ENCODE data around the gene C3orf20. TPM values are rescaled to one million over a fixed set of nuclear protein-coding genes. Genes with fewer than 3 reads are reported as not detected.

Gene C3orf20
- total RNA-seq, 1 experiment from 2014 or later, result not detected

GRCh38 chr3:14771593-14772497 is 96.9 kb downstream of the C3orf20 start:
- Histone ChIP-seq H3K9me2 (replicated peaks; ENCODE audit: insufficient read depth, low read length) (no peaks in the 10 kb centered on the region), H3K4me2 (ENCODE audit: low read depth, low read length, poor library complexity, severe bottlenecking) (no peak overlapping the region), H3K27ac (ENCODE audit: low read length) (no peak overlapping the region), H3K9ac (ENCODE audit: low read length) (no peak overlapping the region), H2AFZ (ENCODE audit: low read length) (no peak overlapping the region), H3K36me3 (ENCODE audit: insufficient read depth, low read length) (no peaks in the 10 kb centered on the region), H3K4me1 (ENCODE audit: low read length) (no peaks in the 10 kb centered on the region), H4K20me1 (ENCODE audit: insufficient read depth, low read depth, low read length) (no peaks in the 10 kb centered on the region), H3K27me3 (ENCODE audit: low read length) (no peaks in the 10 kb centered on the region), H3K79me2 (ENCODE audit: low read length) (no peaks in the 10 kb centered on the region), H3K9me3 (ENCODE audit: low read length) (no peaks in the 10 kb centered on the region), H3K4me3 (ENCODE audit: low read length) (no peak overlapping the region)
- DNase-seq, result no peak

GRCh38 chr3:14772533-14773138 is 97.7 kb downstream of the C3orf20 start:
- H3K27me3 ChIP-seq (ENCODE audit: low read length), result no peaks in the 10 kb centered on the region
- no peaks in the 10 kb centered on the region for H3K79me2 ChIP-seq (ENCODE audit: low read length)
- H4K20me1 ChIP-seq (ENCODE audit: insufficient read depth, low read depth, low read length), result no peaks in the 10 kb centered on the region
- no peaks in the 10 kb centered on the region for H3K4me1 ChIP-seq (ENCODE audit: low read length)
- H3K9me3 ChIP-seq (ENCODE audit: low read length), result no peaks in the 10 kb centered on the region
- no peak overlapping the region for H2AFZ ChIP-seq (ENCODE audit: low read length)
- no peaks in the 10 kb centered on the region for H3K36me3 ChIP-seq (ENCODE audit: insufficient read depth, low read length)
- H3K4me2 ChIP-seq (ENCODE audit: low read depth, low read length, poor library complexity, severe bottlenecking), result no peak overlapping the region
- DNase-seq, result no peak
- H3K9ac ChIP-seq (ENCODE audit: low read length), result no peak overlapping the region
- H3K4me3 ChIP-seq (ENCODE audit: low read length), result no peak overlapping the region
- no peaks in the 10 kb centered on the region for H3K9me2 ChIP-seq (replicated peaks; ENCODE audit: insufficient read depth, low read length)
- no peak overlapping the region for H3K27ac ChIP-seq (ENCODE audit: low read length)

- Histone ChIP-seq H3K36me3 (ENCODE audit: insufficient read depth, low read length) (no peaks in the 10 kb centered on the region), H4K20me1 (ENCODE audit: insufficient read depth, low read depth, low read length) (no peaks in the 10 kb centered on the region), H3K27ac (ENCODE audit: low read length) (no peak overlapping the region), H3K4me3 (ENCODE audit: low read length) (no peak overlapping the region), H3K9me2 (replicated peaks; ENCODE audit: insufficient read depth, low read length) (no peaks in the 10 kb centered on the region), H3K4me2 (ENCODE audit: low read depth, low read length, poor library complexity, severe bottlenecking) (no peak overlapping the region), H3K9me3 (ENCODE audit: low read length) (no peaks in the 10 kb centered on the region), H2AFZ (ENCODE audit: low read length) (no peak overlapping the region), H3K9ac (ENCODE audit: low read length) (no peak overlapping the region), H3K27me3 (ENCODE audit: low read length) (no peaks in the 10 kb centered on the region), H3K4me1 (ENCODE audit: low read length) (no peaks in the 10 kb centered on the region), H3K79me2 (ENCODE audit: low read length) (no peaks in the 10 kb centered on the region)
- DNase-seq, result no peak
Measured at GRCh38 chr3:14773281-14773680, 98.3 kb downstream of the C3orf20 start.

GRCh38 chr3:14773691-14774128 is 98.8 kb downstream of the C3orf20 start:
- H2AFZ ChIP-seq (ENCODE audit: low read length), result no peak overlapping the region
- DNase-seq, result no peak
- H3K79me2 ChIP-seq (ENCODE audit: low read length), result no peaks in the 10 kb centered on the region

GRCh38 chr3:14774431-14774830 is 99.5 kb downstream of the C3orf20 start:
- Histone ChIP-seq H3K9me3 (ENCODE audit: low read length) (no peaks in the 10 kb centered on the region), H2AFZ (ENCODE audit: low read length) (no peak overlapping the region), H4K20me1 (ENCODE audit: insufficient read depth, low read depth, low read length) (no peaks in the 10 kb centered on the region), H3K9me2 (replicated peaks; ENCODE audit: insufficient read depth, low read length) (no peaks in the 10 kb centered on the region), H3K27me3 (ENCODE audit: low read length) (no peaks in the 10 kb centered on the region), H3K27ac (ENCODE audit: low read length) (no peak overlapping the region), H3K4me2 (ENCODE audit: low read depth, low read length, poor library complexity, severe bottlenecking) (no peak overlapping the region), H3K36me3 (ENCODE audit: insufficient read depth, low read length) (no peaks in the 10 kb centered on the region), H3K4me3 (ENCODE audit: low read length) (no peak overlapping the region), H3K79me2 (ENCODE audit: low read length) (no peaks in the 10 kb centered on the region), H3K4me1 (ENCODE audit: low read length) (no peaks in the 10 kb centered on the region), H3K9ac (ENCODE audit: low read length) (no peak overlapping the region)
- DNase-seq, result no peak

More at GRCh38 chr3:14773691-14774128, 98.8 kb downstream of the C3orf20 start:
- Histone ChIP-seq H3K36me3 (ENCODE audit: insufficient read depth, low read length) (no peaks in the 10 kb centered on the region), H3K9me3 (ENCODE audit: low read length) (no peaks in the 10 kb centered on the region), H3K4me3 (ENCODE audit: low read length) (no peak overlapping the region), H3K27me3 (ENCODE audit: low read length) (no peaks in the 10 kb centered on the region), H3K4me1 (ENCODE audit: low read length) (no peaks in the 10 kb centered on the region), H3K27ac (ENCODE audit: low read length) (no peak overlapping the region), H4K20me1 (ENCODE audit: insufficient read depth, low read depth, low read length) (no peaks in the 10 kb centered on the region), H3K9ac (ENCODE audit: low read length) (no peak overlapping the region), H3K9me2 (replicated peaks; ENCODE audit: insufficient read depth, low read length) (no peaks in the 10 kb centered on the region), H3K4me2 (ENCODE audit: low read depth, low read length, poor library complexity, severe bottlenecking) (no peak overlapping the region)

GRCh38 chr3:14775011-14775410 is 100.1 kb downstream of the C3orf20 start:
- H2AFZ ChIP-seq (ENCODE audit: low read length), result no peak overlapping the region
- H3K4me3 ChIP-seq (ENCODE audit: low read length), result no peak overlapping the region
- H3K27me3 ChIP-seq (ENCODE audit: low read length), result no peaks in the 10 kb centered on the region
- no peaks in the 10 kb centered on the region for H3K36me3 ChIP-seq (ENCODE audit: insufficient read depth, low read length)
- no peak overlapping the region for H3K27ac ChIP-seq (ENCODE audit: low read length)
- no peaks in the 10 kb centered on the region for H3K4me1 ChIP-seq (ENCODE audit: low read length)
- no peaks in the 10 kb centered on the region for H3K79me2 ChIP-seq (ENCODE audit: low read length)
- no peaks in the 10 kb centered on the region for H3K9me2 ChIP-seq (replicated peaks; ENCODE audit: insufficient read depth, low read length)
- no peak overlapping the region for H3K4me2 ChIP-seq (ENCODE audit: low read depth, low read length, poor library complexity, severe bottlenecking)
- no peaks in the 10 kb centered on the region for H3K9me3 ChIP-seq (ENCODE audit: low read length)
- no peaks in the 10 kb centered on the region for H4K20me1 ChIP-seq (ENCODE audit: insufficient read depth, low read depth, low read length)
- DNase-seq, result no peak
- no peak overlapping the region for H3K9ac ChIP-seq (ENCODE audit: low read length)

GRCh38 chr3:14775563-14775962 is 100.6 kb downstream of the C3orf20 start:
- Histone ChIP-seq H3K4me1 (ENCODE audit: low read length) (no peaks in the 10 kb centered on the region), H3K79me2 (ENCODE audit: low read length) (no peaks in the 10 kb centered on the region), H3K4me3 (ENCODE audit: low read length) (no peak overlapping the region), H3K4me2 (ENCODE audit: low read depth, low read length, poor library complexity, severe bottlenecking) (no peak overlapping the region), H3K27ac (ENCODE audit: low read length) (no peak overlapping the region), H4K20me1 (ENCODE audit: insufficient read depth, low read depth, low read length) (no peaks in the 10 kb centered on the region), H3K27me3 (ENCODE audit: low read length) (no peaks in the 10 kb centered on the region), H3K9me2 (replicated peaks; ENCODE audit: insufficient read depth, low read length) (no peaks in the 10 kb centered on the region), H2AFZ (ENCODE audit: low read length) (no peak overlapping the region), H3K9me3 (ENCODE audit: low read length) (no peaks in the 10 kb centered on the region), H3K36me3 (ENCODE audit: insufficient read depth, low read length) (no peaks in the 10 kb centered on the region), H3K9ac (ENCODE audit: low read length) (no peak overlapping the region)
- DNase-seq, result no peak

GRCh38 chr3:14779069-14779685 is 104.2 kb downstream of the C3orf20 start:
- Histone ChIP-seq H3K27me3 (ENCODE audit: low read length) (no peaks in the 10 kb centered on the region), H4K20me1 (ENCODE audit: insufficient read depth, low read depth, low read length) (no peaks in the 10 kb centered on the region), H3K9me3 (ENCODE audit: low read length) (no peaks in the 10 kb centered on the region), H3K79me2 (ENCODE audit: low read length) (no peaks in the 10 kb centered on the region), H3K4me2 (ENCODE audit: low read depth, low read length, poor library complexity, severe bottlenecking) (no peak overlapping the region), H3K27ac (ENCODE audit: low read length) (no peak overlapping the region), H3K4me3 (ENCODE audit: low read length) (no peak overlapping the region), H2AFZ (ENCODE audit: low read length) (no peak overlapping the region), H3K4me1 (ENCODE audit: low read length) (no peaks in the 10 kb centered on the region), H3K9ac (ENCODE audit: low read length) (no peak overlapping the region), H3K9me2 (replicated peaks; ENCODE audit: insufficient read depth, low read length) (no peaks in the 10 kb centered on the region), H3K36me3 (ENCODE audit: insufficient read depth, low read length) (no peaks in the 10 kb centered on the region)
- DNase-seq, result no peak

Data from Karpas-422 (cell line).